CD14-positive monocyte (primary cell): ENCODE results near the gene FRMD7. TPM values are rescaled to one million over a fixed set of nuclear protein-coding genes. Genes with fewer than 3 reads are reported as not detected.

Experiments
- DNase-seq, 3 donors: peaks; one replicate each; pipeline ENCODE4 v3.0.0-alpha.2; 2011 to 2022
- H2AFZ ChIP-seq: 2 replicates; pipeline ENCODE4 v1.6.0; 2012; ENCODE audit warnings: mild to moderate bottlenecking, low read depth, low read length, inconsistent platforms; ENCODE audit not compliant: insufficient read depth, poor library complexity, severe bottlenecking
- H3K27ac ChIP-seq, 2 donors: 1 replicate in 1 of 2; 2 replicates in 1 of 2; pipeline ENCODE4 v1.5.1; 2012 to 2013; ENCODE audit warnings: low read length in 2 of 2, control low read depth in 1 of 2, inconsistent platforms in 1 of 2, low read depth in 1 of 2, mild to moderate bottlenecking in 1 of 2
- H3K27me3 ChIP-seq, 2 donors: one replicate each; pipeline versions ENCODE4 v1.6.0 to v1.6.1; 2011 to 2013; ENCODE audit warnings: low read length in 2 of 2; ENCODE audit not compliant: control insufficient read depth in 2 of 2, insufficient read depth in 2 of 2
- H3K36me3 ChIP-seq, 2 donors: replicated peaks in 1 of 2; 1 replicate in 1 of 2; 2 replicates in 1 of 2; pipeline versions ENCODE4 v1.5.1 to v1.6.1; 2012 to 2013; ENCODE audit warnings: low read length in 2 of 2, control low read depth in 1 of 2, inconsistent platforms in 1 of 2, mild to moderate bottlenecking in 1 of 2; ENCODE audit not compliant: insufficient read depth in 2 of 2, control insufficient read depth in 1 of 2
- H3K4me1 ChIP-seq, 2 donors: 1 replicate in 1 of 2; 2 replicates in 1 of 2; pipeline versions ENCODE4 v1.5.1 to v1.6.1; 2012 to 2013; ENCODE audit warnings: low read length in 2 of 2, control low read depth in 1 of 2, inconsistent platforms in 1 of 2, mild to moderate bottlenecking in 1 of 2, moderate library complexity in 1 of 2; ENCODE audit not compliant: insufficient read depth in 2 of 2, control insufficient read depth in 1 of 2
- H3K4me2 ChIP-seq: replicated peaks from 2 replicates; pipeline ENCODE3; 2012; ENCODE audit warnings: low read length, moderate library complexity, mild to moderate bottlenecking; ENCODE audit not compliant: poor library complexity, severe bottlenecking; ENCODE audit errors: extremely low read depth
- H3K4me3 ChIP-seq, 3 experiments: fragments of 200-600 bp in 1 of 3; sonication (generic) in 1 of 3; replicated peaks in 1 of 3; 1 replicate in 2 of 3; 2 replicates in 1 of 3; pipeline ENCODE4 v1.5.1; 2011 to 2013; ENCODE audit warnings: low read length in 3 of 3, mild to moderate bottlenecking in 3 of 3, control low read depth in 2 of 3, low read depth in 2 of 3, inconsistent platforms in 1 of 3, moderate library complexity in 1 of 3
- H3K79me2 ChIP-seq: 2 replicates; pipeline ENCODE4 v1.6.0; 2012; ENCODE audit warnings: mild to moderate bottlenecking, control low read depth, inconsistent platforms, low read length, moderate library complexity; ENCODE audit not compliant: insufficient read depth
- H3K9ac ChIP-seq: 2 replicates; pipeline ENCODE4 v1.6.0; 2017; ENCODE audit warnings: low read length, mild to moderate bottlenecking; ENCODE audit not compliant: insufficient read depth, poor library complexity, severe bottlenecking
- H3K9me3 ChIP-seq, 2 donors: replicated peaks in 1 of 2; 1 replicate in 1 of 2; 2 replicates in 1 of 2; pipeline versions ENCODE4 v1.5.1 to v1.6.1; 2012 to 2013; ENCODE audit warnings: low read length in 2 of 2, control low read depth in 1 of 2; ENCODE audit not compliant: control insufficient read depth in 1 of 2, insufficient read depth in 1 of 2
- H4K20me1 ChIP-seq: 2 replicates; pipeline ENCODE4 v1.6.0; 2012; ENCODE audit warnings: mild to moderate bottlenecking, low read length, control low read depth, moderate library complexity; ENCODE audit not compliant: insufficient read depth
- H3K27ac Mint-ChIP-seq, 7 donors: one replicate each; pipeline ENCODE4 v1.8.0; 2020; ENCODE audit warnings: mild to moderate bottlenecking in 7 of 7, mixed read lengths in 7 of 7, moderate library complexity in 6 of 7, inconsistent platforms in 2 of 7
- H3K27me3 Mint-ChIP-seq, 3 donors: one replicate each; pipeline ENCODE4 v1.8.0; 2021 to 2022; ENCODE audit warnings: low read depth in 3 of 3, mild to moderate bottlenecking in 3 of 3, mixed read lengths in 3 of 3, moderate library complexity in 3 of 3, inconsistent platforms in 1 of 3
- H3K36me3 Mint-ChIP-seq, 2 donors: one replicate each; pipeline ENCODE4 v1.8.0; 2020; ENCODE audit warnings: mixed read lengths in 2 of 2, inconsistent platforms in 1 of 2, mild to moderate bottlenecking in 1 of 2
- H3K4me1 Mint-ChIP-seq: one replicate; pipeline ENCODE4 v1.8.0; 2020; ENCODE audit warnings: mild to moderate bottlenecking, mixed read lengths
- H3K4me3 Mint-ChIP-seq, 2 donors: one replicate each; pipeline ENCODE4 v1.8.0; 2020; ENCODE audit warnings: mild to moderate bottlenecking in 2 of 2, mixed read lengths in 2 of 2, moderate library complexity in 1 of 2
- H3K9me3 Mint-ChIP-seq, 7 donors: one replicate each; pipeline ENCODE4 v1.8.0; 2020 to 2022; ENCODE audit warnings: mixed read lengths in 7 of 7, mild to moderate bottlenecking in 6 of 7, moderate library complexity in 6 of 7, inconsistent platforms in 2 of 7
- WGBS: methylation state at CpG from one replicate; pipeline ENCODE4 v1.1.5; 2013; ENCODE audit warnings: missing lambda C conversion rate; ENCODE audit not compliant: insufficient coverage; 5-methylcytosine and 5-hydroxymethylcytosine counted together
- intact Hi-C, 2 donors: fragments of 100-400 bp; cut with micrococcal nuclease; formaldehyde crosslinking; loops; one replicate each; pipeline versions ENCODE4 v1.15.0 to v1.15.1; 2023
- polyA plus RNA-seq, 3 donors: library from polyadenylated mRNA; depleted of rRNA in 1 of 3; unstranded in 2 of 3; stranded (reverse) in 1 of 3; fragments of 300-500 nt in 2 of 3; fragments of >200 nt in 1 of 3; fragmentation: Illumina TruSeq in 2 of 3; gene quantifications; 1 replicate in 2 of 3; 2 replicates in 1 of 3; pipeline ENCODE4 v1.2.3, GENCODE V29; 2012 to 2021
- TF ChIP-seq, protein P1 (sequence below): fragments of 200-600 bp; IDR thresholded peaks from one replicate; pipeline ENCODE4 v1.8.0; 2022; ENCODE audit warnings: antibody characterized with exemption, mild to moderate bottlenecking

FRMD7 gene
- polyA plus RNA-seq, 3 donors = not detected

DNA sequence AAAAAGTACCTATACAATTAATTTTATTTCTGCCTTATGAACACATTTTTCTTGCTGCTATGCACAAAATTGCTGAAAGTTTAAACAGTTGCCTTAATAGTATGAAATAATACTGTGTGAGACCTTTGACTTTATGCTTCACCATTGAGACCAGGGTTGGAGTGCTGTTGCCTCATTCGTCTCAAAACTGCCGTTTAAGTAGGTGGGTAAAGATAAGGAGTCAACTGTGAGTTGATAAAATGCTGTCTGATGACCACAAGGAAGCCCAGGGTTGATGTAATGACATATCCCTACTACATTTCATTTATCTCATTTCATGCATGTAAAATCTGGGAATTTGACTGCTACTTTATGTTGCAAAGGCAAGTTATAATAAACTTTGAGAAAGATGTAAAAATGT lies 81.3 kb downstream of the FRMD7 start:
- TF ChIP-seq, protein P1, sequence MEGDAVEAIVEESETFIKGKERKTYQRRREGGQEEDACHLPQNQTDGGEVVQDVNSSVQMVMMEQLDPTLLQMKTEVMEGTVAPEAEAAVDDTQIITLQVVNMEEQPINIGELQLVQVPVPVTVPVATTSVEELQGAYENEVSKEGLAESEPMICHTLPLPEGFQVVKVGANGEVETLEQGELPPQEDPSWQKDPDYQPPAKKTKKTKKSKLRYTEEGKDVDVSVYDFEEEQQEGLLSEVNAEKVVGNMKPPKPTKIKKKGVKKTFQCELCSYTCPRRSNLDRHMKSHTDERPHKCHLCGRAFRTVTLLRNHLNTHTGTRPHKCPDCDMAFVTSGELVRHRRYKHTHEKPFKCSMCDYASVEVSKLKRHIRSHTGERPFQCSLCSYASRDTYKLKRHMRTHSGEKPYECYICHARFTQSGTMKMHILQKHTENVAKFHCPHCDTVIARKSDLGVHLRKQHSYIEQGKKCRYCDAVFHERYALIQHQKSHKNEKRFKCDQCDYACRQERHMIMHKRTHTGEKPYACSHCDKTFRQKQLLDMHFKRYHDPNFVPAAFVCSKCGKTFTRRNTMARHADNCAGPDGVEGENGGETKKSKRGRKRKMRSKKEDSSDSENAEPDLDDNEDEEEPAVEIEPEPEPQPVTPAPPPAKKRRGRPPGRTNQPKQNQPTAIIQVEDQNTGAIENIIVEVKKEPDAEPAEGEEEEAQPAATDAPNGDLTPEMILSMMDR = no peak
- Histone ChIP-seq H3K9ac (no peak overlapping the region), H3K27me3 (peaks cover 0 to 19% of the 10 kb centered on the region in 2 donors), H3K4me3 (no peak overlapping the region), H2AFZ (no peak overlapping the region), H3K79me2 (peaks cover 88% of the 10 kb centered on the region), H3K4me2 (no peak overlapping the region), H4K20me1 (peaks cover 18% of the 10 kb centered on the region), H3K4me1 (no peaks in the 10 kb centered on the region), H3K27ac (no peak overlapping the region), H3K36me3 (no peaks in the 10 kb centered on the region), H3K9me3 (no peaks in the 10 kb centered on the region)
- DNase-seq = no peak
- Mint-ChIP-seq H3K4me3 (no peak overlapping the region), H3K9me3 (peaks cover 0 to under 1% (median 0%) of the 10 kb centered on the region in 7 donors), H3K27me3 (peaks cover 0 to 10% (median 0%) of the 10 kb centered on the region in 3 donors), H3K36me3 (peaks cover 0 to 4% of the 10 kb centered on the region in 2 donors), H3K27ac (no peak overlapping the region), H3K4me1 (peaks cover 14% of the 10 kb centered on the region)
- WGBS = no CpG with 5 or more reads among the region's 2 CpGs
- intact Hi-C loops = no loop called here

DNA sequence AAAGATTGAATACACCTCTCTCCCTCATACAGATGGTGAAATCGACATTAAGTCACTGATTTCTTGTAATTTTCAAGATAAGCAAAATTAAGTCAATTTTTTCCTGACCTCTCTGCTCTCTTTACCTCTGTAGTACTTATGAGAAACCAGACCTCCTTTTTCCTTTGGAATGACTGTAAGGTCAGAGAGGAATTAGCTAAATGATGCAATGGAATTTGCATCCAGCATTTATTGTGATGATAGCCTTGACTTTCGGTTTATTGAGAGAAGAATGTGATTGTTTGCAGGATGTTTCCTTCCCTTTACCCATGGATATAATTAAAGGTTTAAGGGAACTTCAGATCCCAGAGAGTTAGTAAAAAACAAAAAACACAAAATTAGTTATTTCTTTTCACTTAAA lies 82.4 kb downstream of the FRMD7 start:
- Histone ChIP-seq H3K79me2 (peaks cover 88% of the 10 kb centered on the region), H2AFZ (no peak overlapping the region), H3K4me3 (no peak overlapping the region), H3K4me2 (no peak overlapping the region), H3K27me3 (peaks cover 0 to 27% of the 10 kb centered on the region in 2 donors), H4K20me1 (peaks cover 11% of the 10 kb centered on the region), H3K9ac (no peak overlapping the region), H3K27ac (no peak overlapping the region), H3K36me3 (no peaks in the 10 kb centered on the region), H3K4me1 (no peaks in the 10 kb centered on the region), H3K9me3 (no peaks in the 10 kb centered on the region)
- no peak overlapping the region for H3K4me3 Mint-ChIP-seq
- peaks cover 0 to 4% of the 10 kb centered on the region in 2 donors for H3K36me3 Mint-ChIP-seq
- H3K4me1 Mint-ChIP-seq = peaks cover 21% of the 10 kb centered on the region
- H3K27ac Mint-ChIP-seq = no peak overlapping the region
- no CpG with 5 or more reads among the region's 2 CpGs for WGBS
- intact Hi-C loops = no loop called here
- TF ChIP-seq, protein P1 = no peak
- DNase-seq = no peak
- peaks cover 0 to 10% (median 0%) of the 10 kb centered on the region in 3 donors for H3K27me3 Mint-ChIP-seq
- no peaks in the 10 kb centered on the region for H3K9me3 Mint-ChIP-seq
